ENCODE measurements around the gene TMEM31.

The TMEM31 gene

GRCh38 chrX:103710609-103711008, at the start of gene TMEM31:
TSS of gene TMEM31 (plus strand) at chrX:103710909. CDS start at chrX:103712259, 1,350 bp downstream.
- Histone ChIP-seq H3K9ac (ENCODE audit: low read length) (no peak within 1 kb of the TSS), H3K27me3 (replicated peaks; ENCODE audit: control insufficient read depth, insufficient read depth, low read length) (peaks cover 38% of the 10 kb centered on the region), H3K4me3 (ENCODE audit: low read length) (no peak within 1 kb of the TSS), H3K9me3 (ENCODE audit: control insufficient read depth, low read length) (no peaks in the 10 kb centered on the region), H3K4me1 (ENCODE audit: control insufficient read depth, insufficient read depth, low read length) (no peaks in the 10 kb centered on the region), H3K36me3 (ENCODE audit: control insufficient read depth, insufficient read depth, low read length, severe bottlenecking) (no peaks in the 10 kb centered on the region)
- DNase-seq (ENCODE audit: low read depth), result no peak

GRCh38 chrX:103663981-103664762, 46.5 kb upstream of the TMEM31 start:
- H3K27me3 ChIP-seq (replicated peaks; ENCODE audit: control insufficient read depth, insufficient read depth, low read length), result peaks cover 5% of the 10 kb centered on the region
- H3K9me3 ChIP-seq (ENCODE audit: control insufficient read depth, low read length), result peaks cover 3% of the 10 kb centered on the region
- H3K4me3 ChIP-seq (ENCODE audit: low read length), result no peak overlapping the region
- H3K9ac ChIP-seq (ENCODE audit: low read length), result no peak overlapping the region
- H3K4me1 ChIP-seq (ENCODE audit: control insufficient read depth, insufficient read depth, low read length), result no peaks in the 10 kb centered on the region
- DNase-seq (ENCODE audit: low read depth), result no peak
- H3K36me3 ChIP-seq (ENCODE audit: control insufficient read depth, insufficient read depth, low read length, severe bottlenecking), result no peaks in the 10 kb centered on the region

GRCh38 chrX:103666202-103667107, 44.3 kb upstream of the TMEM31 start:
- no peak overlapping the region for H3K9ac ChIP-seq (ENCODE audit: low read length)
- no peaks in the 10 kb centered on the region for H3K9me3 ChIP-seq (ENCODE audit: control insufficient read depth, low read length)
- H3K36me3 ChIP-seq (ENCODE audit: control insufficient read depth, insufficient read depth, low read length, severe bottlenecking), result no peaks in the 10 kb centered on the region
- H3K4me1 ChIP-seq (ENCODE audit: control insufficient read depth, insufficient read depth, low read length), result no peaks in the 10 kb centered on the region
- H3K4me3 ChIP-seq (ENCODE audit: low read length), result no peak overlapping the region
- H3K27me3 ChIP-seq (replicated peaks; ENCODE audit: control insufficient read depth, insufficient read depth, low read length), result peaks cover 5% of the 10 kb centered on the region
- no peak for DNase-seq (ENCODE audit: low read depth)

GRCh38 chrX:103669745-103670144, 41.0 kb upstream of the TMEM31 start:
- Histone ChIP-seq H3K4me1 (ENCODE audit: control insufficient read depth, insufficient read depth, low read length) (no peaks in the 10 kb centered on the region), H3K9ac (ENCODE audit: low read length) (no peak overlapping the region), H3K36me3 (ENCODE audit: control insufficient read depth, insufficient read depth, low read length, severe bottlenecking) (peaks cover 2% of the 10 kb centered on the region), H3K4me3 (ENCODE audit: low read length) (no peak overlapping the region), H3K9me3 (ENCODE audit: control insufficient read depth, low read length) (no peaks in the 10 kb centered on the region), H3K27me3 (replicated peaks; ENCODE audit: control insufficient read depth, insufficient read depth, low read length) (peaks cover 3% of the 10 kb centered on the region)
- DNase-seq (ENCODE audit: low read depth), result no peak

- DNase-seq (ENCODE audit: low read depth), result no peak
- no peak overlapping the region for H3K9ac ChIP-seq (ENCODE audit: low read length)
These were observed 35.9 kb upstream of the TMEM31 start for GRCh38 chrX:103674531-103675454.

GRCh38 chrX:103678199-103678993, 32.3 kb upstream of the TMEM31 start:
- Histone ChIP-seq H3K9ac (ENCODE audit: low read length) (peak overlapping the region; percentile 47), H3K9me3 (ENCODE audit: control insufficient read depth, low read length) (no peaks in the 10 kb centered on the region), H3K4me3 (ENCODE audit: low read length) (no peak overlapping the region), H3K36me3 (ENCODE audit: control insufficient read depth, insufficient read depth, low read length, severe bottlenecking) (peaks cover 83% of the 10 kb centered on the region), H3K4me1 (ENCODE audit: control insufficient read depth, insufficient read depth, low read length) (peaks cover 21% of the 10 kb centered on the region), H3K27me3 (replicated peaks; ENCODE audit: control insufficient read depth, insufficient read depth, low read length) (peaks cover 6% of the 10 kb centered on the region)
- no peak for DNase-seq (ENCODE audit: low read depth)

More at GRCh38 chrX:103674531-103675454, 35.9 kb upstream of the TMEM31 start:
- Histone ChIP-seq H3K27me3 (replicated peaks; ENCODE audit: control insufficient read depth, insufficient read depth, low read length) (peaks cover 10% of the 10 kb centered on the region), H3K36me3 (ENCODE audit: control insufficient read depth, insufficient read depth, low read length, severe bottlenecking) (peaks cover 52% of the 10 kb centered on the region), H3K4me3 (ENCODE audit: low read length) (no peak overlapping the region), H3K9me3 (ENCODE audit: control insufficient read depth, low read length) (no peaks in the 10 kb centered on the region), H3K4me1 (ENCODE audit: control insufficient read depth, insufficient read depth, low read length) (no peaks in the 10 kb centered on the region)

- Histone ChIP-seq H3K9me3 (ENCODE audit: control insufficient read depth, low read length) (no peaks in the 10 kb centered on the region), H3K27me3 (replicated peaks; ENCODE audit: control insufficient read depth, insufficient read depth, low read length) (peaks cover 6% of the 10 kb centered on the region), H3K36me3 (ENCODE audit: control insufficient read depth, insufficient read depth, low read length, severe bottlenecking) (peaks cover 79% of the 10 kb centered on the region), H3K9ac (ENCODE audit: low read length) (peak overlapping the region; percentile 44), H3K4me1 (ENCODE audit: control insufficient read depth, insufficient read depth, low read length) (peaks cover 28% of the 10 kb centered on the region), H3K4me3 (ENCODE audit: low read length) (no peak overlapping the region)
- DNase-seq (ENCODE audit: low read depth), result no peak
These were observed 29.3 kb upstream of the TMEM31 start for GRCh38 chrX:103681443-103681842.

- H3K4me3 ChIP-seq (ENCODE audit: low read length), result peak overlapping the region; percentile 91
- DNase-seq (ENCODE audit: low read depth), result peak; percentile 44
- H3K9ac ChIP-seq (ENCODE audit: low read length), result peak overlapping the region; percentile 98
- H3K36me3 ChIP-seq (ENCODE audit: control insufficient read depth, insufficient read depth, low read length, severe bottlenecking), result peaks cover 41% of the 10 kb centered on the region
- no peaks in the 10 kb centered on the region for H3K9me3 ChIP-seq (ENCODE audit: control insufficient read depth, low read length)
- H3K4me1 ChIP-seq (ENCODE audit: control insufficient read depth, insufficient read depth, low read length), result peaks cover 28% of the 10 kb centered on the region
- no peaks in the 10 kb centered on the region for H3K27me3 ChIP-seq (replicated peaks; ENCODE audit: control insufficient read depth, insufficient read depth, low read length)
These were observed 25.3 kb upstream of the TMEM31 start for GRCh38 chrX:103685396-103685795.

- H3K27me3 ChIP-seq (replicated peaks; ENCODE audit: control insufficient read depth, insufficient read depth, low read length), result no peaks in the 10 kb centered on the region
- peak; percentile 94 for DNase-seq (ENCODE audit: low read depth)
- H3K4me3 ChIP-seq (ENCODE audit: low read length), result peak within 1 kb of the TSS; percentile 91
These were observed 24.3 kb upstream of the TMEM31 start, which contains the start of gene MORF4L2 for GRCh38 chrX:103686199-103687072. TSS of gene MORF4L2 (minus strand) at chrX:103686699. CDS start at chrX:103677027, 9,672 bp downstream.

More at GRCh38 chrX:103686199-103687072, 24.3 kb upstream of the TMEM31 start, which contains the start of gene MORF4L2:
- Histone ChIP-seq H3K9ac (ENCODE audit: low read length) (peak within 1 kb of the TSS; percentile 98), H3K36me3 (ENCODE audit: control insufficient read depth, insufficient read depth, low read length, severe bottlenecking) (peaks cover 32% of the 10 kb centered on the region), H3K9me3 (ENCODE audit: control insufficient read depth, low read length) (no peaks in the 10 kb centered on the region), H3K4me1 (ENCODE audit: control insufficient read depth, insufficient read depth, low read length) (peaks cover 24% of the 10 kb centered on the region)

Data from adipocyte (in vitro differentiated cells).